NCI-H226 (cell line): Measurements from ENCODE around the gene HES5.

ENCODE experiments used
- DNase-seq: peaks from one replicate; pipeline ENCODE4 v3.0.0-alpha.2; 2015

HES5 gene

GRCh38 chr1:2530513-2531361, 674 bp upstream of the HES5 start:
- no peak for DNase-seq

DNA sequence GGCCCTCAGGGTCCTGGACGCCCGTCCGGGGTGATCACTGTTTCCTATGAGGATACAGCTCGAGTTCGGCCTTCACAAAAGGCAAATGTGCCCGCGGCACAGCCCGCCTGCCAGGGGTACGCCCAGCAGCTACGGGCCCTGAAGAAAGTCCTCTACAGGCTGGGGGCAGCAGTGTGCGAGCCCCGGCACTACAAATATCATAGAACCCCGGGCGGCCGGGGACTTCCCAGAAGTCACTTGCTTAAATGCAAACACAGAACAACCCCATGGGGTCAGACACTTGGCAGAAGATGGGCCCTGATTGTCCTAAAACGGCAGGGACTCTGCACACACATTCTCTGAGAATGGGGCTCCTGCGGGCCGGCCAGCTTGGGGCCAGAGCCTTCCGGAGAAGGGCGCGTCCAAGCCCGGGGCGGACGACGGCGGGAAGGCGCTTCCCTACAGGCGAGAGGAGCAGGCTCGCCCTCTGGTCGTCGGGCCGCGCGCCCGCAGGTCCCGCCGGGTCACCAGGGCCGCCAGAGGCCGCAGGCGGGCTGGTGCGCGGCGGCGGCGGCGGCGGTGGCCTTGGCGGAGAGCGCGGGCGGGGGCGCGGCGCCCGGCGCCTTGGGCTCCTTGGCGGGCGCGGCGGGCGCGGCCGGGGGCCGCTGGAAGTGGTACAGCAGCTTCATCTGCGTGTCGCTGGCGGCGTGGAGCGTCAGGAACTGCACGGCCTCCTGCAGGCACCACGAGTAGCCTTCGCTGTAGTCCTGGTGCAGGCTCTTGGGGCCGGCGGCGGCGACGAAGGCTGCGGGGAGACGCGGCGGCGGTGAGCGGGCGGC, 888 bp downstream of the HES5 start:
- no peak for DNase-seq

GRCh38 chr1:2528611-2528965, 1.5 kb downstream of the HES5 start:
- DNase-seq, result no peak

DNA sequence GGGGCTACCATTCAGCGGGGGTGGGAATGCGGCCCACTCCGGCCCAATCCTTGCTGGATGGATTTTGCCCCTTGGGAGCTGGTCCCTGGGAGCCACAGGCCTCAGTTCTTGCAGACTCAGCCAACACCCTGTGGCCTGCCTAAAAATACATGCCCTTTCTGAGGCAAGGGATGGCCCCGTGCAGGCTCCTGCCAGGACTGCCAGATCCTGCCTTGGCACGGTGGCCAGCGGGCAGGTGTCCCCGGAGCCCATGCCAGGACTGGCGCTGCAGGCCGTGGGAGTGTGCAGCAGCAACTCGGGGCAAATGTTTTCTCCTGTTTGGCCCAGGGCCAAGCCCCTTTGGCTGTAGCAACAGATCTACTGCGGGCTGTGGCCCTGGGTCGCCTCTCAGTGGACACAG, 2.0 kb downstream of the HES5 start:
- DNase-seq, result no peak

DNA sequence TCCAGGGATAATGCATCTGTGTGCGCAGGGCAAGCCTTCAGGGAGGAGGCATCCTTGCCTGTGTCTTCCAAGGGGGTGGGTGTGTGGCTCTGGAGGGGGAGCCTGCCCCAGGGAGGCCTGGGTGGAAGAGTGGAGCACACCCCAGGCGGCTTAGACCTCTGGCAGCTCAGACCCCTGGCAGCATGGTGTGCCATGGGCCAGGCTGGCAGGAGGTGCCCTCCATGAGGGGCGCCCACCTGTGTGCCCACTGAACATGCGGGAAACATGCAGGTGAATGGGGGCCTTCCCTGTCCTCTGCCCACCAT, 2.6 kb downstream of the HES5 start:
- no peak for DNase-seq

- DNase-seq, result peak; percentile 12
Observed at GRCh38 chr1:2526824-2527555, 3.1 kb downstream of the HES5 start.

GRCh38 chr1:2525920-2526823, 3.9 kb downstream of the HES5 start, which contains the start of gene PANK4:
Gene PANK4 (minus strand): TSS chr1:2526596. CDS start chr1:2526587, 9 bp downstream.
- peak; percentile 90 for DNase-seq

DNA sequence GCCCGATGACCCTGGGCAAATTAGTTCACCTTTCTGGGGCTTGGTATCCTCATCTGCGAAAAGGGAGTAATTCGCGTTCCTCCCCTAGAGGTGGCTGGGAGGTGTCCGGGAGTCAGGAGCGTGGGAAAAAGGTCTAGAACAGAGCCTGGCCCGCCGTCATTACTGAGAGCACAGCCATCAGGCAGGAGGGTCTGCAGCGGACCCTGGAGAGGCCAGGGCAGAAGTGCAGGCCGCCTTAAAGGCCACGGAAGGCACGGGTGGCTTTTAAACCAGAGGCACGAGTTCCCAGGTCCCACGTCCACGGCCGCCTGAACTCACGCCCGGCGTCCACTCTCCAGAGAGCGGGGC, 4.5 kb downstream of the HES5 start:
- DNase-seq, result no peak

- no peak for DNase-seq
Observed at GRCh38 chr1:2523891-2524609, 6.0 kb downstream of the HES5 start.

DNA sequence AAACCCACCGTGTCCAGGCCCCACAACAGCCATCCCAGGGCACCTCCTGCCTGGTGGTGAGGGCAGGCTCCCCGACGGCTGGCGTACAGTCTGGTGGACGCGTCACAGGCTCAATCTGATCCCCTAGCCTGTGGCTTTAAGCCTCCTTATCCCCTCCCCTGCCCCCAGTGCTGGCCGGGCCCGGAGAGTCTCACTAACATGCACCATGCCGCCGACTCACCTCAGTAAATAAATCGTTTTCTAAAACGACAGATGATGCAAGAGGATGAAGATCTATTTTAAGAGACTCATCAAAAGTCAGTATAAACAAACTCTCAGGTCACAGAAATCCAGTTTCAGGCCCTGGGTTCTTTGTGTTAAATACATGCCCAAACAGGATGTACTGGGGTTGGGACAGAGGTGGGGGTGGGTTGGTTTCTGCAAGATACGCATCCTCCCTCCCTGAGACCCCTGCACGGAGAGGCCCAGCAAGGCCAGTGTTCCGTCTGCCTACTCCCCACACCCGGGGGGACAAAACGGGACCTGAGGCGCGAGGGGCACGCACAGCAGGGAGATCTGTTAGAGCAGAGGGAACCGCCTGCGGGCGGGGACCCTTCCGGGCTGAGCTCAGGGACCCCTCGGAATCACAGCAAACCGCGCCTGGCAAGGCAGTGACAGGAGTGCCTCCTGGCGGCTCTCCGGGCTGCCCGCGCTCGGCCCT, 6.7 kb downstream of the HES5 start:
- no peak for DNase-seq

DNA sequence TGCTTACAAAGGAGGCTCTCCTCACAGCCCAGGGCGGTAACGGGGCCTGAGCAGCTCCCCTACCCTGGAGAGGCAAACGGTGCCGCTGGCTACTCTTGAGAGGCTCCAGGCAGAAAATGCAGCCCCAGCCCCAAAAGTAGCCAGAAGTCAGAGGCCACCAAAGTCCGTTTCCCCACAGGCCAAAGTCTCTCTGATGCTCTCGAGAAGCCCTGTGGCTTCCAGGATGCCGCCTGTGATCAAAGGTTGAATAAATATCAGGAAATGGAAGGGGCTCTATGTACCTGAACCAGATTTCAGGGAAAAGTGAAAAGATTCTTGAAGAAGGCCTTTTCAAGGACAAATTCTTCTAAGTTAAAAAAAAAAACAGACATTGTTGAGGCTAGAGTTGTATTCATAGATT, 7.8 kb downstream of the HES5 start:
- DNase-seq, result no peak

DNA sequence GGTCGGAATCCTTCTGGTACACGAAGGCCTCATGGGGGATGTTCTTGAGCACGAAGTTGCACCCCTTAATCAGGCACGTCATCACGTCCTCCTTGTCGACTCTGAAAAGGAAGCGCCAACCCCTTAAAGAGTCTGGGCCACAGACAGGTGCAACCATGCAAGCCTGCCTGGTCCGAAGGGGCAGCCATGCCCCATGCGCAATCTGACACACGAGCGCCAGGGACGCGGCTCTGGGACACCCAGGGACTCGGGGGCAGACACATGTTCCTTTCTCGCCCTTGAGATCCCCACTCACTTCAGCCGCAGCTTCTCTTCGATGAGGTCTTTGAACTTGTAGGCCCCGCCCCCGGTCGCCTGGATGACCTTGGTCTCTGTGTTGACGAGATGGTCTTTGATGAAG, 9.3 kb downstream of the HES5 start:
- DNase-seq, result no peak

- DNase-seq, result no peak
Observed at GRCh38 chr1:2520206-2520605, 9.9 kb downstream of the HES5 start.

DNA sequence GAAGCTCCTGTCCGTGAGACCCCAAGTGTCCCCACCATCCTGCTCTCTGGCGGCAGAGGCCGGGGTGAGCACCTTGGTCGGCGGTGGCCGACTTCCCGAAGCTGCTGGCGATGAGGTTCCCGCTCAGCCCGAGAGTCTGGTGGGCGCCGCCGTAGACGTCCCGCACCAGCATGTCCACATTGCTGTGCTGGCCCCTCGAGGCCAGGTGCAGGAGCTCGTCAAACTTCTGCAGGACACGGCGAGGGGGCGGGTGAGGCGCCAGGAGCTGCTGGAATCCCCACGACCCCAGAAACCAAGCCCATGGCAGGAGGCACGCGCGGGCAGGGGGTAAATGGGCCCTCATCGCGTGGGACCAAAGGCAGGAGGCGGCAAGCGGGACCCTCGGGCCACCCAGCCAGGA, 10.3 kb downstream of the HES5 start:
- no peak for DNase-seq

DNA sequence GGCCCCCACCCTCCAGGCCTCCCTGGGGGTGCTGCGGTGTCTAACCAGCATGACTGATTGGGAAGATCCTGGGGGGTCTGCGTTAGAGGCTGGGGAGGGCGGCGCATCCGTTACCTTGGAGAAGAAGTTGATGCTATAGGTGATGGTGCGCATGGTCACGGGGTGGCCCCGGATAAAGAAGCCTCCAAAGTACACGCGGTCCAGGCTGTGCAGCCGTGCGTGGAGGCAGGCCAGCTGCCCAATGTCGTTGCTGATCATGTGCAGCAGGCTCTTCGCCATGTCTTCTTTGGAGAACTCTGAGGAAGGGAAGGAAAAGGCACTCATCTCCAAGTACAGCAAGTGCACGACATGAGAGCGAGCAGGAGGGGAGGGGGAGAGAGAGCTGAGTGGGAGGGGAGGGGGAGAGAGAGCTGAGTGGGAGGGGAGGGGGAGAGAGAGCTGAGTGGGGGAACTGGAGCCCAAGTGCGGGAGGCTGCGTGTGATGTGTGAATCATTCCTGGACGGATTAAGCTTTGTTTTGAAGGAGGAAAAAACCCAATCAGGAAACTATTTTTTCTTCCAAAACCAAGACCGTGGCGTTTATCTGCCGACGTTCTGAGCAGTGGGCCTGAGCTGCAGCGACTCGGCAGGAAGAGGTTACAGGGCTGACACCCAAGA, 10.9 kb downstream of the HES5 start:
- no peak for DNase-seq

- DNase-seq, result no peak
Observed at GRCh38 chr1:2518528-2518927, 11.5 kb downstream of the HES5 start.

DNA sequence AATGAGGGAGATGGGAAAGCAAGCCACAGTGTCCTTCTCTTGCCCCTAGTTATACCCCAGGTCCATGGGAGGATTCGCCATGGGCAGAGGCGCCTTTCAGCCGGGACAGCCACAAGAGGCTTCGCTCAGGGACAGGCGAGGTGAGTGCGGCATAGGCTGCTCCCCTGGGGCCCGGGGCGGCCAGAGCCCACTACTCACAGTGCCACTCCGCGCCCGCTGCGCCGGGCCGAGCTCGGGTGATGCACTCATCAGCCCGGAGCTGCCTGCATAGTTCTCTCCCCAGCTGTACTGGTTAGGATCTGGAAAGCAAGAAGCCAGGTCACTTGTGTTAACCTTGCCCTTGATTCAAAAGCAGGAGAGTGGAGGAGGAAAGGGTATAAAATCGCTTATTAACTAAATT, 12.1 kb downstream of the HES5 start:
- DNase-seq, result no peak

DNA sequence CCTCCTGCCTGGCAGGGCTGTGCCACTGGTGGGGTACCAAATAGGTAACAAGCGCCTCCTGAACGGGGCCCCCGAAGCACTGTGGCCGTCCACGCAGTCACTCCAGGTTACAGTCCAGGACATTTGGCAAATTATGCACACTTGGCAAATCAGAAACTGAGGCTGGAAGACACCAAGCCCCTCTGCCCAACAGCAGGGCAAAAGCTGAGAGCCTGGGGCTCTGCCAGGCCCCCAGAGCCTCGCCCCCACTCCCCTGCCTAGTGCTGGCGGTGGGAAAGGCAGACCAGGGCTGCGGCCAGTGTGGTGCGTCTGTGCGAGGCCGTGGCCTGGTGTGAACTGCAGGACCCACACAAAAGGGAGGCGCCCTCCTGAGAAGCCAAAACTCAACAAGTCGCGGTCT, 13.1 kb downstream of the HES5 start:
- DNase-seq, result no peak

GRCh38 chr1:2516124-2516523, 13.9 kb downstream of the HES5 start:
- DNase-seq, result no peak

DNA sequence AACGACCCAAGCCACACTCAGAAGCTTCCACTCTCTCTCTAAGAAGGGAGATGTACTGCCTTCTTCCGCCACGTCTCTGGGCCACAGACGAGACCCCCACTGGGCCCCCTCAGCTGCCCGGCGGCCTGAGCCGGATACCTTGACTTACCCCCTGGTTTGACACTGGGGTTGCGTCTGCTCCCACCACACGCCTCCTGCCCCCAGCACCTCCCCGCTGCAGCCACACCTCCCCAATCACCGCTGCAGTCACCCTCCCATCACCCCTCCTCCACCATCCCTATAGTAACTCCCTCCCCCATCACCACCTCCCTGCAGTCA, 14.3 kb downstream of the HES5 start:
- no peak for DNase-seq
